H7 (cell line): ENCODE results near the gene SCN8A. TPM values are rescaled to one million over a fixed set of nuclear protein-coding genes. Genes with fewer than 3 reads are reported as not detected.

ENCODE experiments used
- DNase-seq: peaks from one replicate; pipeline ENCODE4 v3.0.0; 2012
- H3K27me3 ChIP-seq: 2 replicates; pipeline ENCODE4 v1.6.0; 2011; ENCODE audit warnings: mild to moderate bottlenecking, low read length; ENCODE audit not compliant: control insufficient read depth, insufficient read depth
- H3K36me3 ChIP-seq: replicated peaks from 2 replicates; pipeline ENCODE4 v1.5.1; 2011; ENCODE audit warnings: low read length; ENCODE audit not compliant: control insufficient read depth, insufficient read depth
- H3K4me3 ChIP-seq: 2 replicates; pipeline ENCODE4 v1.5.1; 2011; ENCODE audit warnings: low read depth, mild to moderate bottlenecking, control low read depth, low read length, moderate library complexity; ENCODE audit not compliant: insufficient read depth
- total RNA-seq: library from RNA; depleted of rRNA; stranded (reverse); fragments of >200 nt; shearing (Covaris generic); gene quantifications from 2 replicates; pipeline ENCODE4 v1.2.3, GENCODE V29; 2014

SCN8A gene
- total RNA-seq, 1 experiment from 2014 or later = 3.9 TPM

DNA sequence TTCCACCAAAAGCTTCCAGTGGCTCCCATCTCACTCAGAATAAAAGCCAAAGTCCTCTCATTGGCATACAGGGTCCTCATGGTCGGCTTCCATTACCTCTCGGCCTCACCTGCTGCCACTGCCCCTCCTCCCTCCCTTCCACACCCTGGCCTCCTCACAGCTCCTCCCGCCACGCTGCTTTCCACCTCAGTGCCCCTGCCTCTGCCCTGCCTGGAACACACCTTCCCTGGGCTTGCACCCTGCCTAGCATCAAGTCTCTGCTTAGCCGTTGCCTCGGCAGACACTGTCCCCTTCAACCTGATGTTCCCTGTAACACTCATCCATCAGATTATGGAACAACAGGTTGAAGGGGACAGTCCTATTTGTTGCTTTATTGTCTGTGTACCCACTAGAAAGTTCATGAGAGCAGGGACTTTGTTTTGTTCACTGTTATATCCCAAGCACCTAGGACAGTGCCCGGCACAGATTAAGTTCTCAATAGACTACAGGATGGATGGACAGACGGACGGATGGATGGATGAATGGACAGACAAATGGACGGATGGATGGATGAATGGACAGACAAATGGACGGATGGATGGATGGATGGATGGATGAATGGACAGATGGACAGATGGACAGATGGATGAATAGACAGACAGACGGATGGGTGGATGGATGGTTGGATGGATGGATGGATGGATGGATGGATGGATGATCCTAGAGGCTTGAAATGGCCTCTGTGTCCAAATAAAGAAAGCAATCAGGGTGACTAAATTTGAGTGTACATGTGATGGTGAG lies 242.6 kb downstream of the SCN8A start:
- no peak for DNase-seq
- Histone ChIP-seq H3K27me3 (no peaks in the 10 kb centered on the region), H3K36me3 (no peaks in the 10 kb centered on the region), H3K4me3 (no peak overlapping the region)

DNA sequence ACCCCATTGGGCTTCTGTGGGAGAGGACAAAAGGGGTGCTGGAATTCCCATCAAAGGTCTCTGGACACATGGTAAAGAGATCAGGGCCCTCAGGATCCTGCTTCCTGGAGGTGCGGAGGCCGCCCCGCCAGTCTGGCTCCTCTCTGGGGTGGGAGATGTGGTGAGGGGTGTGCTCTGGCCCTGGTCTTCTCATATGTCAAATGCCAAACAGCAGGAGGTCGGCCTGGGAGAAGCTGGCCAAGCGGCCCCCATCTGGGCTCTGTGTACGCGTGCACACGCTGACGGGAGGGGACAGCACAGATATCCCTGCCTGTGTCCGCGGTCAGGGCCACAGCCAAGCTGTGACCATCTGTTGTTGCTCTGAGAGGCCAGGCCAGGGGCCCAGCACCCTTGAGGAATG lies 243.4 kb downstream of the SCN8A start:
- no peaks in the 10 kb centered on the region for H3K27me3 ChIP-seq
- H3K4me3 ChIP-seq = no peak overlapping the region

DNA sequence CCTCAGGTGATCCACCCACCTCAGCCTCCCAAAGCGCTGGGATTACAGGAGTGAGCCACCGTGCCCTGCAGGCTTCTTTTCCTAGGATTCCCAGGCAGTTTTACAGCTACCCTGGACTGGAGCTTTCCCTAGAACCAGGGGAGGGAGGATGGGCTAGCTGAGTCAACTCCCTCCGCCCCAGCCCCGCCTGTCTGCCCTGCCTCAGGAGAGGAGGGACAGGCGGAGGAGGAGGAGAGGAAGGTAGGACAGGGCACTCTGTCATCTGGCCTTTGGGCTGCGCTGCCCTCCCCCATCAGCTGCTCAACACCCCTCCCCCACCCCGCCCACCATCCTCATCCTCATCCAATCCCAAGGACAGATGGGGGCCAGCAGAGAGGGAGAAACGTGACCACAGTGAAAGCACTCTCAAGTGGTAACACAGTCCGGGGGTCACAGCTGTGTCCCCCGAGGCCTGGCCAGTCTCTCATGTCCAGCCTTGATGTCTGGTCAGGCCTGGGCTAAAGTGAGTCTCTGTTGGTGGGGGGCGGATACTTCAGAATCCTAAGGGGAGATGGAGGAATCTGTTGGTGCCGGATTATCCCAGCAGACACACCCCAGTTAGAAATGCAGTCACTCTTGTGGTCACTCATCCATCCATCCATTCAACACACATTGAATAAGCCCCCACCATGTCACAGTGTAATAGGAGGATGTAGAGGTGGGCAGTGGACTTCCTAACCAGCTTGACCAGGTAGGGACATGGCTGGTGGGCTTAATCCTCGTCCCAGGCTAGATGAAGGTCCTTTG lies 245.2 kb downstream of the SCN8A start:
- no peaks in the 10 kb centered on the region for H3K36me3 ChIP-seq
- no peak overlapping the region for H3K4me3 ChIP-seq
- H3K27me3 ChIP-seq = no peaks in the 10 kb centered on the region
- peak; percentile 89 for DNase-seq

More for the DNA sequence above, 243.4 kb downstream of the SCN8A start:
- no peaks in the 10 kb centered on the region for H3K36me3 ChIP-seq
- no peak for DNase-seq

DNA sequence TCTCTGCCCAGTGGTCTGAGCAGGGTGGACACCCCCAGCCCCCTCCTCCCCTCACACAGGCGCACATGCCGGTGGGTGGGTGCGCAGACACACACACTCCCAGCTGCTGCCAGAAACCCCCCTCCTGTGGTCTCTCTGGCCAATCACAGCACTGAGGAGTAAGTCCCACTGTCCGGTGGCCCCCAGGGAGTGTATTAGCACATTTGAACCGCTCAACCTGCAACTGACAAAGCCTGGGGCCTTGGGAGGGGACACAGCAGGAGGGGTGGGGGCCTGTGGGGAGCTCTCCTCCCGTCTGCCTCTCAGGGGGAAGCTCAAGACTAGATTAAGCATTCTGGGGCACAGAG lies 245.8 kb downstream of the SCN8A start:
- peak; percentile 70 for DNase-seq
- Histone ChIP-seq H3K4me3 (no peak overlapping the region), H3K36me3 (no peaks in the 10 kb centered on the region), H3K27me3 (no peaks in the 10 kb centered on the region)

DNA sequence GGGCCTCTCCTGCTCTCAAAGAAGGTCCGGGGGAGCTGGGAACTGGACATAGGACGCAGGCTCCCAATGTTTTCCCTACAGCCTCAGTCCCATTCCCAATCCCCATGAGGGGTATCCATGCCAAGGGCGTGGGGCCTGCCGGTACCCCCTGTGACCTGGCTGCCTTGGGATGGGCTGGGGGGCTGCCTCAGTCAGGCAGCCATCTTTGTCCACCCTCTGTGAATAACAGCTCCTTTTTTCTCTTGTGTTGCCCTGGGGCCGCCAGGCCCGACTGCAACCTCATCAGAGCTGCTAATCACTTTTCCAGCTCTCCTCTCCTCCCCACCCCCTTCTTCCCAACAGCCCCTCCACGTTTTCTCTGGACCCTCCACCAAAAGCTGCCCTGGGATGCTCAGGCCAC lies 246.3 kb downstream of the SCN8A start:
- DNase-seq = no peak

DNA sequence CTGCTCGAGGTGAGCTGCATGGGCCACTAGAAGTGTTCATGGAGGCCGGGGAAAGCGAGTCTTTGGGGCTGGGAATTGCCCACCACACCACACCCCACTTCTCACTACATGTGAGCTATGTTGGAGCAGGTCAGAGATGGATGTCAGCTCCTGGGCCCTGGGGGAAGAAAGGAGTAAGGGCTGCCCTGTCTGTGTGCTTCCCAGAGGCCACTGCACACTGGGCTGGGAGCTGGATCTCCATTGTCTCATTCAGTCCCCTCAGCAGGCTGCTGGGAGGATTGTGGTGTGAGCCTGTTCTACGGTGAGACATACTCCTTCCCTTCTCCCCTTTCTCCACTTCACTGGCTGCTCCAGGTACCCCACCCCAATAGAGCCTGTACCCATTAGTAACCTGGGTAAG lies 247.0 kb downstream of the SCN8A start:
- Histone ChIP-seq H3K27me3 (no peaks in the 10 kb centered on the region), H3K36me3 (no peaks in the 10 kb centered on the region), H3K4me3 (no peak overlapping the region)
- no peak for DNase-seq

More for the DNA sequence above, 246.3 kb downstream of the SCN8A start:
- Histone ChIP-seq H3K27me3 (no peaks in the 10 kb centered on the region), H3K4me3 (no peak overlapping the region), H3K36me3 (no peaks in the 10 kb centered on the region)

DNA sequence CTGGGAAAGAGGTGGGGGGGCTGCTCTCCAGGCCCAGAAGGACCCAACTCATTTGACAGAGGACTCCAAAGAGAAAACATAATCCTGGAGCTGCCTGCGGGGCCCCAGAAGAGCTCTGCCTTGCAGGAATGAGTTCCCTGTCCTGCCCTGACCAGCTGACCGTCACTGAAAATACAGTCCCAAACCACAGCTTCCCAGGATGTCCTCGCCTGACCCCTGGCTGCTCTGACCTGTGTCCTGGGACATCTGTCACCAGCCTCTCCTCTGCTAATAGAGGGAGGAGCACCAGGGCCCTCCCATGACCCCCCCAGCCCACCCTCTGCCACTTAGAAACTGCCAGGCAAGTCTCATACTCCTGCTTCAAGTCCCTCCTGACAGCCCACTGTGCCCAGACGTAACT lies 247.7 kb downstream of the SCN8A start:
- H3K4me3 ChIP-seq = no peak overlapping the region
- DNase-seq = no peak
- H3K27me3 ChIP-seq = no peaks in the 10 kb centered on the region
- no peaks in the 10 kb centered on the region for H3K36me3 ChIP-seq

DNA sequence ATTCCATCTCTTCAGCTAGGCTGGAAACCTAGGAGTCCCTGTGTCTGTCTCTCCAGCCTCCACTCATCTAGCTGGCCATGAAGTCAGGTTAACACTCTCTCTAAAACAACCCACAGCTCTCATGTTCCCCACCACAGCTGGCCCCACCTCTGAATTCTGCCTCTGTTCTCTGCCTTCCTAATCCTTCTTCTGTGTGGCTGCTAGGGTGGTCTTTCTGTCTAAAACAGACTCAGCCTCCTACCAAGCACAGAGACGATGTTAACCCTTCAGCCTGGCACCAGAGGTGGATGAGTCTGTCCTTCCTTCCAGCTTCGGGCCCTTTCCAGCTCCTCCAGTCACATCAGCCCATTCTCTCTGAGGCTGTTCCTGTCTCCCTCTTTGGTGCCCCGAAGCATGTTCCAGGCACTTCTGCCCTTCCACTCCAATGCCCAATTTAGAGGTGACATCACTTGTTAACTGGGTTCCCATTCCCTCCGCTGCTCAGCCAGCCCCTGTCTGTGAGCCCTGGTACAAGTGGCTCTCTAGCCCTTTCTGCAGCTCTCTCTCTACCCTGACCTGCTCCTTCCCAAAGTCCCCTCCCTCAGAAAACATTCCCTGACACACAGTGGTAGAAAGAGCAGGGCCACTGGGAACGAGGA lies 248.4 kb downstream of the SCN8A start:
- no peaks in the 10 kb centered on the region for H3K27me3 ChIP-seq
- no peak for DNase-seq
- H3K36me3 ChIP-seq = no peaks in the 10 kb centered on the region
- no peak overlapping the region for H3K4me3 ChIP-seq

DNA sequence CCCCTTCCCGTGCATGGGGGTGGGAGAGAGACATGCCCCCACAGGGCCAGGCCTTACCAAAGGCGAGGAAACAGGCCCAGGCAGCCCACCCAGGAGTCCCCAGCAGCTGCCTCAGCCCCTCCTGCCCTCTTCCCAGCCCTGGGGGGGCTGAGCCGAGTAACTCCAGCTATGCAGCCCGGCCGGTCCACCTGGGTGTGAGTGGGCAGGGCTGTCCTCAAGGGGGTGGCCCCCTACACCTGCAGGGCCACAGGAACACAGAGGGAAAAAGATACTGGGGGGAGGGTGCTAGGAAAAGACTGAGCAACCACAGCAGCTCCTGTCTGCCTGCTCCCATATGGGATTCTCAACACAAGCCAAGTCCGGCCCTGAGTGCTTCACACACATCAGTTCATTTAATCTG lies 249.9 kb downstream of the SCN8A start:
- Histone ChIP-seq H3K4me3 (no peak overlapping the region), H3K27me3 (peaks cover 5% of the 10 kb centered on the region), H3K36me3 (no peaks in the 10 kb centered on the region)
- DNase-seq = no peak

DNA sequence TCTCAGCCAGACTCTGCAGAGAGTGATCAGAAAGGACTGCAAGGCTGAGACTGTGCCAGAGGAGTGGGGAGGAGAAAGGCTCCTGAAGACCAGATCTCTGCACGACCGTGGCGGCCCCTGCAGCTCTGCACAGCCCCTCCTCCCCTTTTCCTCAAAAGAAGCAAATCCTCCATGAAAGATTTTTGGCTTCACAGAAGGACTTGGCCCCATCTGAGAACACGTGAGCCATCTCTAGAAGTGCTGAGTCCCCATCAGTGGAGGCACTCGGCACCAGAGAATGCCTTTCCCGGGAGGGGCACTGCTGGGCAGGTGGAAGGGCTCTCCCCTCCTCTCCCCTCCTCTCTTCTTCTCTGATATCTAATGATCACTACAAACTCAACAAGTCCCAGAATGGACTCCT lies 250.7 kb downstream of the SCN8A start:
- DNase-seq = no peak
- Histone ChIP-seq H3K4me3 (no peak overlapping the region), H3K36me3 (no peaks in the 10 kb centered on the region), H3K27me3 (peaks cover 13% of the 10 kb centered on the region)

DNA sequence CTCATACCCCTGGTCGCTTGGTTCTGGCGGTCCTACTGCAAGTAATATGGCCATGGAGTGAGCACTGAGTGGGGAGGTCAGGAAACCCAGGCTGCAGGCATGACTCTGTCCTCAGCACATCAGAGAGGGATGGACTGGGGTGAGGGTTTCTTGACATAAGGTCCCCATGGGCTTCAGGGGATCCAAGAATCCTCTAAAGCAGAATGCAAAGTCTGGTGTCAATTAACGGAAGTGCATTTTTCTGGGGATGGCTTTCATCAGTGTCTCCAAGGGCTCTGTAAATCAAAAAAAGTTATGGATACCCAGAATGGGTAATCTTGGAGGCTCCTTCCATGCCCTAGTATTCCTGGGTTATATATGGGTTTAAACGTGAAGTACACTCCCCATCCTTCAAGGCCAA lies 253.8 kb downstream of the SCN8A start:
- no peak for DNase-seq
- Histone ChIP-seq H3K27me3 (peaks cover 28% of the 10 kb centered on the region), H3K4me3 (no peak overlapping the region), H3K36me3 (no peaks in the 10 kb centered on the region)

DNA sequence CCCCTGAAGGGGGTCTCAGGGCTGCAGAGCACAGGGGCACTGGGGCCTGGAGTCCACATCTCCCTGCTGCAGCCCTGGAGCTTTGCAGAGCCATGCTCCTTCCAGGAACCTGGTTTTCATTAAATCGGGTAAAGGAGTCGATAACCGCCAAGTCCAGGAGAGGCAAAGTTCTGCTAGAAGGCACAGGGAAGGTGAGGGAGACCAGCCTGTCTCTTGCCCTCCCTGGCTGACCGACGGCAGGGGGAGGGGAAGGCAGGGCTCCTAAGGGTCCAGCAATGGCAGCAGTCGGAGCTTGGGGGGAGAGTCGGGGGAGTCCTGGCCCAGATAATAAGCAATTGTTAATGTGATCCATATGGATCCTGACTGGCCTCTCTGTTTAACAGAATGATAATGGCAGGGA lies 254.4 kb downstream of the SCN8A start:
- H3K36me3 ChIP-seq = no peaks in the 10 kb centered on the region
- DNase-seq = no peak
- no peak overlapping the region for H3K4me3 ChIP-seq
- peaks cover 33% of the 10 kb centered on the region for H3K27me3 ChIP-seq

DNA sequence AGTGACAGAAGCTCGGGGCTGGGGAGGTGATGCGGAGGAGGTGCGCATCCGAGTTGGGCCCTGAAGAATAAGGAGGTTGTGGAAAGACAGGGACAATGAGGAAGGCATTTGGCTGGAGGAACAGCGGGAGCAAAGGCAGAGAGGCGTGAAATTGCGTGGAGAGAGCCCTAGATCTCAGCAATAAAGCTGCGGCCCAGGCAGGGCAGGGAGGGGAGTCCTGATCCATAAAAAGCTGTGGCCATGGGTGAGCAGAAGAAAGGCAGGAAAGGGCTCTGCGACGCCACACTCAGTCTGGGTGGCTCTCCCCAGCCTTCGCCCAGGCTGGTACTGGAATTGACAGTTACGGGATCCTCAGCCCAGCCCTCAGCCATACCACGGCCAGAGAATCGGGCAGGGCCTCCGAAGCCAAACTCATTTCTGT lies 255.2 kb downstream of the SCN8A start:
- DNase-seq = peak; percentile 75
- H3K4me3 ChIP-seq = no peak overlapping the region; the same call in 1 of the 2 replicates
- peaks cover 40% of the 10 kb centered on the region for H3K27me3 ChIP-seq
- H3K36me3 ChIP-seq = no peaks in the 10 kb centered on the region

DNA sequence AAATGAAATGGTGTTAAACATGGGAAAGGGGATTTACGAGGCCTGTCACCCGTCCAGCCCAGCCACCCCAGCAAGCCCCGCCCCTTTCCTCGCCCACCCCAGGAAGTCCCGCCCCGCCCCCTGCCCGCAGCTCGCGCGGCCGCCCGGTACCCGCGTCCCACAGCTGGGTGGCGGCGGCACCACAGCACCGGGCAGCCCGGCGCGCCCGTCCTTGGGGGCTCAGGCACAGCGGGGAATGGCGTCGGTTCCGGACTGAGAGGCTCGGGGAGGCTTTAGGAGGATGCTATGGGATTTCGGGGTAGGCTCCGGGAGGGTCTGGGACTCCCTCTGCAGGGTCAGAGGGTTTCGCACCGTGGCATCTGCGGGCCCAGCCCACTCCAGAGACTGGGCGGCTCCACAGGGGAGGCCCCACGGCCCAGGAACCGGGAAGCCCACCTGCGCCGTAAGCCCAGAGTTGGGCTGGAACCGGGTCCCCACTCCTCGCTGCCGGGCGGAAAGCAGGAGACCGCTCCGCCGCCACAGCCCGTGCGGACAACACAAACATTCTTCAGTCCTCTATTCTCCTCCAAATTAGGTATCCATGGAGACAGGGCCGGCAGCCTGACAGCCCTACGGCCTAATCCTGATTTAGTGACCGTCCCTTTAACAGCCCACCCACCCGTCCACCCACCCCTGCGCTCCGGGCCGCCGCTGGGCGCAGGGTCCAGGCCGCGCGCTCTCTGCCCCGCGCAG lies 256.0 kb downstream of the SCN8A start:
- DNase-seq = peak; percentile 95
- Histone ChIP-seq H3K4me3 (peak overlapping the region; percentile 76), H3K36me3 (no peaks in the 10 kb centered on the region), H3K27me3 (peaks cover 47% of the 10 kb centered on the region)
